Activated naive CD4-positive, alpha-beta T cell treated with anti-CD3 and anti-CD28 coated beads, Interleukin-2, amount 50 U/mL, for 72 hours (primary cell): ENCODE data around the gene SMARCAL1. TPM values are rescaled to one million over a fixed set of nuclear protein-coding genes. Genes with fewer than 3 reads are reported as not detected.

Experiments used
- ATAC-seq, 2 donors: fragments of 150-1000 bp; cut with Tn5 transposase; 2 replicates each; pipeline ENCODE4 v1.10.0; 2021; ENCODE audit warnings: mild to moderate bottlenecking in 2 of 2, moderate library complexity in 2 of 2
- DNase-seq, 2 donors: peaks; one replicate each; pipeline ENCODE4 v3.0.0; 2021 to 2022; ENCODE audit warnings: low spot score in 2 of 2
- H3K27ac Mint-ChIP-seq, 2 donors: one replicate each; pipeline ENCODE4 v1.8.0; 2022; ENCODE audit warnings: mild to moderate bottlenecking in 2 of 2, mixed read lengths in 2 of 2
- H3K36me3 Mint-ChIP-seq, 2 donors: one replicate each; pipeline ENCODE4 v1.8.0; 2022; ENCODE audit warnings: mixed read lengths in 2 of 2
- H3K9me3 Mint-ChIP-seq, 2 donors: one replicate each; pipeline ENCODE4 v1.8.0; 2022; ENCODE audit warnings: mixed read lengths in 2 of 2
- total RNA-seq, 2 donors: library from RNA; stranded (reverse); gene quantifications; one replicate each; pipeline ENCODE4 v1.2.3, GENCODE V29; 2022

SMARCAL1 gene
- total RNA-seq, 2 donors from 2014 or later: 28.3 to 29.2 TPM

DNA sequence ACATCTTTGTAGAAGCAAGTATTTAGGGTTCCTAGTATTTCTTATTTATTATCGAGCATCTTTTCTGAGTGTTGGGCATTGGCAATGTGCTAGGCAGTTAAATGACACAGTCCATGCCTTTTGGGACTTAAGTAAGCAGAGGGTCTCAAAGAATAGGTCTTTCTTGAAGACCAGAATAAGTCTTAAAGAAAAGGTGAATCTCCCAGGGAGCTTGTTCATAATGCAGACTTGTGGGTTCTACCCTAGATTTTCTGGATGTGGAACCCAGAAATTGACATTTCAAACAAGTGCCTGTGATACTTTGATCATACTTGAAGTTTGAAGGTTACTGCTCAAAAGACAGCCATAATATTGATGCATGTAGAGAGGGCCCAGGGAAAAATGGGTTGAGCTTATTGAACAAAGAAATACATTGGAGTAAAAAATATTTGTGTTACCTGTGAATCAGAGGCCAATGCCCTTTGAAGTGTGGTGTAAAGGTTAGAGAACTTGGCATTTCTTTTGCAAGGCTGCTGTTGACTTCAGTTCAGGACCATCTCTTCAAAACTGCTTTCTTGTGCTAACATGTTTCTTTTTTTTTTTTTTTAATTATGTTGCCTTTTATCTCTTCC is 110.7 kb downstream of the SMARCAL1 start:
- H3K9me3 Mint-ChIP-seq: no peaks in the 10 kb centered on the region
- DNase-seq (no peak), ATAC-seq (no peak)
- no peaks in the 10 kb centered on the region for H3K36me3 Mint-ChIP-seq
- H3K27ac Mint-ChIP-seq: no peak overlapping the region

DNA sequence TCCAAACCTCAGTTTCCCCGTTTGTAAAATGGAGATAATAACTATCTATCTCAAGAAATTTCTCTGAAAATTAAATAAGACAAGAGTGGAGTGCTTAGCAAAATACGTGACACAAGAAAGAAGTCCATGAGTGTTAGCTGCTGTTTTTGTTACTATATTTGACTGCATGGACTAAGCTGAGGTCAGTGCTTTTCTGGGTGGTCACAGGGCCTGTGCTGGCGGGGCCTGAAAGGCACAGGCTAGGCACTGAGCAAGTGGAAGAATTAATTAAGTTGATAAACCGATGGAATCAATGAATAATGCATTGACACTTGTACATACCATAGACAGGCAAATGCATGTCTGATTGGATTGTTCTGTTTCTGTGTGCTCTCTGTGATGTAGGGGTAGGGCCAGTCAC is 113.7 kb downstream of the SMARCAL1 start:
- ATAC-seq: no peak
- Mint-ChIP-seq H3K36me3 (no peaks in the 10 kb centered on the region), H3K9me3 (no peaks in the 10 kb centered on the region), H3K27ac (no peak overlapping the region)
- no peak for DNase-seq

DNA sequence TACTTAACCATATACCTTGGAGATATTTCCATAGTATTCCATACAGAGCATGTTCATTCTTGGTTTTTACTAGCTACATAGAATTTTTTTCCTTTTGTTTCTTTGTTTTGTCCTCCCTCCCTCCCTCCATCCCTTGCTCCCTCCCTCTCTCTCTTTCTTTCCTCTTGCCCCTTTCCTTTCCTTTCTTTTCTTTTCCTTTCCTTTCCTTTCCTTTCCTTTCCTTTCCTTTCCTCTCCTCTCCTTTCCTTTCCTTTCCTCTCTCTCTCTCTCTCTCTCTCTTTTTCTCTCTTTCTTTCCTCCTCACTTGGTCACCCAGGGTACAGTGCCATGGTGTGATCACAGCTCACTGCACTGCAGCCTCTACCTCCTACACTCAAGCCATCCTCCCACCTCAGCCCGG is 114.7 kb downstream of the SMARCAL1 start:
- Mint-ChIP-seq H3K27ac (no peak overlapping the region), H3K9me3 (no peaks in the 10 kb centered on the region), H3K36me3 (no peaks in the 10 kb centered on the region)
- DNase-seq: no peak
- ATAC-seq: no peak

DNA sequence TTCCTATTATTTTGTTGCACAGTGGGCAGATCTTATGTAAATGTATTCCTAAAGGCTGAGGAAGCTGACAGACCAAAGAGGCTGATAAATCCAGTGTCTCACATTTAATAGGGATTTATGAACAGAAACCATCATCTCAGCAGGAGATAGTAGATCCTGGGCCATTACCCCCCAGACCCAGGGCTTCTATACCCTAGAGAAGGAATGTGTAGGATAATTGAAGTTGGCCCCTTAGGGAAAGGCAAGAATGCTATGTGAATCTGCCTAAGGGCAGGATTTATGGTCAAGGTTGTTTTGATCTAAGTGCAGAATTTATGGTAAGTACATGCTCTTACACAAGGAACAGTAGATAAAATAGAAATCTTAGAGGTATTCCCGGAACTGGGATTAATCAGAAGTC is 115.3 kb downstream of the SMARCAL1 start:
- Mint-ChIP-seq H3K9me3 (no peaks in the 10 kb centered on the region), H3K36me3 (no peaks in the 10 kb centered on the region), H3K27ac (no peak overlapping the region)
- DNase-seq (no peak), ATAC-seq (no peak)

DNA sequence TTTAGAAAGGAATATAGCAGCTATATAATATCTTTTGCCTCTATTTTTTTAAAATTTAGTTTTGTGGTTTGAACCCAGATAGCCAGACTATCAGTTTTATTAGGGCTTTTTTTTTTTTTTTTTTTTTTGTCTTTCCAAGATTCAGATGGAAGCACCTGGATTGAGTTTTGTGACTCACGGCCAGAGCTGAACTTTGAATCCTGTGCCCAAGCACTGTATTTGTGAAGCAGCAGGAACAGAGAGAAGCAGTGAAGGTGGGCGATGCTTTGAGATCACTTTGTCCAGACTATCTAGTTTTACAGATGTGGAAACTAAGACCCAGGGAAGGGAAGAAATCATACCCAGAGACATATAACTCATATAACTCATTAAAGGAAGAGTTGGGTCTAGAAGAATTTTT is 120.3 kb downstream of the SMARCAL1 start:
- H3K36me3 Mint-ChIP-seq: no peaks in the 10 kb centered on the region
- ATAC-seq (no peak), DNase-seq (no peak)
- H3K9me3 Mint-ChIP-seq: no peaks in the 10 kb centered on the region
- no peak overlapping the region for H3K27ac Mint-ChIP-seq

Other genes starting within 250 kb of the SMARCAL1 start
- gene MARCHF4, start 40.0 kb upstream of the SMARCAL1 start, total RNA-seq: not detected
- gene RPL37A, start 86.4 kb downstream of the SMARCAL1 start, total RNA-seq: 1,000 to 10,000 TPM; 3,400 to 3,972 TPM
- gene IGFBP2, start 220.9 kb downstream of the SMARCAL1 start, total RNA-seq: 10 to 100 TPM in 1 of 2 donors, under 1 TPM in 1; 0.14 to 11.6 TPM